ENCODE results near the gene BRD9. TPM values are rescaled to one million over a fixed set of nuclear protein-coding genes. Genes with fewer than 3 reads are reported as not detected.
A peak's percentile ranks its signal among the peaks of the same experiment; 100 is the strongest.

BRD9 gene
- total RNA-seq, 1 donor from 2014 or later: 43.7 TPM

GRCh38 chr5:914174-914573 is 21.6 kb upstream of the BRD9 start:
- Mint-ChIP-seq H3K4me3 (ENCODE audit: unreplicated experiment) (no peak overlapping the region), H3K27ac (ENCODE audit: unreplicated experiment) (peak overlapping the region; percentile 43), H3K36me3 (ENCODE audit: low read depth, unreplicated experiment) (peaks cover 13% of the 10 kb centered on the region), H3K4me1 (ENCODE audit: low read depth, unreplicated experiment) (peaks cover 28% of the 10 kb centered on the region), H3K9me3 (ENCODE audit: unreplicated experiment) (no peaks in the 10 kb centered on the region), H3K27me3 (ENCODE audit: low read depth, unreplicated experiment) (peaks cover 3% of the 10 kb centered on the region)
- Histone ChIP-seq H3K36me3 (ENCODE audit: insufficient read depth, low read length) (peaks cover 11% of the 10 kb centered on the region), H3K27me3 (ENCODE audit: insufficient read depth, low read length) (peaks cover 3% of the 10 kb centered on the region), H3K79me2 (ENCODE audit: insufficient read depth, low read length) (no peaks in the 10 kb centered on the region), H3K4me3 (ENCODE audit: insufficient read depth, low read depth, low read length) (no peak overlapping the region), H3K4me1 (ENCODE audit: insufficient read depth, low read length) (peaks cover 19% of the 10 kb centered on the region), H2AFZ (ENCODE audit: low read depth, low read length) (no peak overlapping the region), H3K27ac (ENCODE audit: low read depth, low read length) (no peak overlapping the region), H3K4me2 (ENCODE audit: low read length) (no peak overlapping the region), H3K9ac (ENCODE audit: low read length) (no peak overlapping the region), H3K9me3 (ENCODE audit: insufficient read depth, low read depth, low read length) (no peaks in the 10 kb centered on the region), H4K20me1 (ENCODE audit: insufficient read depth, low read length) (peaks cover 19% of the 10 kb centered on the region)
- TF ChIP-seq EZH2 (IDR thresholded peaks at IDR 0.05; ENCODE audit: insufficient read depth, low read length) (no peak), CTCF (IDR thresholded peaks at IDR 0.05; ENCODE audit: insufficient read depth, low read depth, low read length) (no peak)
- no peak for DNase-seq (ENCODE audit: low read depth)
- no peak for FAIRE-seq

GRCh38 chr5:912280-913091 is 19.9 kb upstream of the BRD9 start:
- Histone ChIP-seq H3K79me2 (ENCODE audit: insufficient read depth, low read length) (no peaks in the 10 kb centered on the region), H3K9ac (ENCODE audit: low read length) (peak overlapping the region; percentile 89), H3K9me3 (ENCODE audit: insufficient read depth, low read depth, low read length) (no peaks in the 10 kb centered on the region), H3K4me2 (ENCODE audit: low read length) (peak overlapping the region; percentile 74), H3K27me3 (ENCODE audit: insufficient read depth, low read length) (peaks cover 3% of the 10 kb centered on the region), H3K36me3 (ENCODE audit: insufficient read depth, low read length) (peaks cover 10% of the 10 kb centered on the region), H3K4me3 (ENCODE audit: insufficient read depth, low read depth, low read length) (peak overlapping the region; percentile 27), H2AFZ (ENCODE audit: low read depth, low read length) (peak overlapping the region; percentile 51), H3K4me1 (ENCODE audit: insufficient read depth, low read length) (peaks cover 19% of the 10 kb centered on the region), H3K27ac (ENCODE audit: low read depth, low read length) (peak overlapping the region; percentile 97), H4K20me1 (ENCODE audit: insufficient read depth, low read length) (peaks cover 19% of the 10 kb centered on the region)
- Mint-ChIP-seq H3K4me3 (ENCODE audit: unreplicated experiment) (peak overlapping the region; percentile 22), H3K9me3 (ENCODE audit: unreplicated experiment) (no peaks in the 10 kb centered on the region), H3K4me1 (ENCODE audit: low read depth, unreplicated experiment) (peaks cover 28% of the 10 kb centered on the region), H3K27ac (ENCODE audit: unreplicated experiment) (peak overlapping the region; percentile 85), H3K36me3 (ENCODE audit: low read depth, unreplicated experiment) (peaks cover 18% of the 10 kb centered on the region), H3K27me3 (ENCODE audit: low read depth, unreplicated experiment) (peaks cover 3% of the 10 kb centered on the region)
- TF ChIP-seq EZH2 (IDR thresholded peaks at IDR 0.05; ENCODE audit: insufficient read depth, low read length) (no peak), CTCF (IDR thresholded peaks at IDR 0.05; ENCODE audit: insufficient read depth, low read depth, low read length) (peak; percentile 43)
- FAIRE-seq (peak; percentile 73), DNase-seq (ENCODE audit: low read depth) (peak; percentile 99)

- Histone ChIP-seq H2AFZ (ENCODE audit: low read depth, low read length) (no peak overlapping the region), H3K27ac (ENCODE audit: low read depth, low read length) (peak overlapping the region; percentile 97), H3K9me3 (ENCODE audit: insufficient read depth, low read depth, low read length) (no peaks in the 10 kb centered on the region), H3K4me3 (ENCODE audit: insufficient read depth, low read depth, low read length) (no peak overlapping the region), H4K20me1 (ENCODE audit: insufficient read depth, low read length) (peaks cover 19% of the 10 kb centered on the region), H3K9ac (ENCODE audit: low read length) (peak overlapping the region; percentile 81), H3K4me1 (ENCODE audit: insufficient read depth, low read length) (peaks cover 19% of the 10 kb centered on the region), H3K27me3 (ENCODE audit: insufficient read depth, low read length) (peaks cover 3% of the 10 kb centered on the region), H3K79me2 (ENCODE audit: insufficient read depth, low read length) (no peaks in the 10 kb centered on the region), H3K4me2 (ENCODE audit: low read length) (peak overlapping the region; percentile 64), H3K36me3 (ENCODE audit: insufficient read depth, low read length) (peaks cover 6% of the 10 kb centered on the region)
- H3K4me1 Mint-ChIP-seq (ENCODE audit: low read depth, unreplicated experiment): peaks cover 28% of the 10 kb centered on the region
- no peak overlapping the region for H3K4me3 Mint-ChIP-seq (ENCODE audit: unreplicated experiment)
- no peak for TF ChIP-seq EZH2 (IDR thresholded peaks at IDR 0.05; ENCODE audit: insufficient read depth, low read length)
- no peak for TF ChIP-seq CTCF (IDR thresholded peaks at IDR 0.05; ENCODE audit: insufficient read depth, low read depth, low read length)
- H3K27ac Mint-ChIP-seq (ENCODE audit: unreplicated experiment): no peak overlapping the region
- H3K36me3 Mint-ChIP-seq (ENCODE audit: low read depth, unreplicated experiment): peaks cover 21% of the 10 kb centered on the region
- peak; percentile 55 for FAIRE-seq
- no peaks in the 10 kb centered on the region for H3K9me3 Mint-ChIP-seq (ENCODE audit: unreplicated experiment)
- peaks cover 3% of the 10 kb centered on the region for H3K27me3 Mint-ChIP-seq (ENCODE audit: low read depth, unreplicated experiment)
- peak; percentile 94 for DNase-seq (ENCODE audit: low read depth)
Observed at GRCh38 chr5:911601-912000, 19.0 kb upstream of the BRD9 start.

Measured in astrocyte (in vitro differentiated cells and primary cell).